HG03442 (cell line): Measurements from ENCODE around the gene SRP9.
"Not testable (repeated sequence)": the region's sequence is repeated elsewhere in the genome, so short reads cannot be mapped to it uniquely, and the experiment has no call there.

ENCODE experiments used
- ATAC-seq: cut with Tn5 transposase; IDR thresholded peaks from one replicate; pipeline ENCODE4 v1.9.1; 2021; ENCODE audit warnings: mild to moderate bottlenecking, moderate library complexity; ENCODE audit not compliant: unreplicated experiment

Gene SRP9

GRCh38 chr1:225754940-225755641 is 22.5 kb upstream of the SRP9 start:
- no peak for ATAC-seq

- no peak for ATAC-seq
Observed at GRCh38 chr1:225755671-225756319, 21.8 kb upstream of the SRP9 start.

GRCh38 chr1:225757927-225758656 is 19.5 kb upstream of the SRP9 start:
- no peak for ATAC-seq

- ATAC-seq, result not testable (repeated sequence)
Observed at GRCh38 chr1:225759972-225760371, 17.7 kb upstream of the SRP9 start.

- no peak for ATAC-seq
Observed at GRCh38 chr1:225760531-225760930, 17.1 kb upstream of the SRP9 start.

GRCh38 chr1:225761395-225761794 is 16.2 kb upstream of the SRP9 start:
- ATAC-seq, result not testable (repeated sequence)

GRCh38 chr1:225762002-225762441 is 15.6 kb upstream of the SRP9 start:
- no peak for ATAC-seq

GRCh38 chr1:225762444-225762843 is 15.2 kb upstream of the SRP9 start:
- ATAC-seq, result no peak

- ATAC-seq, result no peak
Observed at GRCh38 chr1:225763716-225764548, 13.7 kb upstream of the SRP9 start.

- ATAC-seq, result no peak
Observed at GRCh38 chr1:225765982-225766674, 11.5 kb upstream of the SRP9 start.

GRCh38 chr1:225766967-225767633 is 10.5 kb upstream of the SRP9 start:
- ATAC-seq, result no peak

GRCh38 chr1:225767634-225768540 is 9.7 kb upstream of the SRP9 start:
- ATAC-seq, result no peak

- no peak for ATAC-seq
Observed at GRCh38 chr1:225768662-225769426, 8.8 kb upstream of the SRP9 start.

- no peak for ATAC-seq
Observed at GRCh38 chr1:225769687-225770086, 7.9 kb upstream of the SRP9 start.

GRCh38 chr1:225770561-225771248 is 6.9 kb upstream of the SRP9 start:
- no peak for ATAC-seq

- ATAC-seq, result no peak
Observed at GRCh38 chr1:225771661-225772322, 5.8 kb upstream of the SRP9 start.

GRCh38 chr1:225772323-225772768 is 5.3 kb upstream of the SRP9 start:
- ATAC-seq, result no peak
